MCF 10A (cell line): ENCODE results near the gene SLC29A3. TPM values are rescaled to one million over a fixed set of nuclear protein-coding genes. Genes with fewer than 3 reads are reported as not detected.

Source experiments
- BruUV-seq: library from RNA; stranded (reverse); fragments of 400-500 nt; replicated peaks from 2 replicates; lab custom pipeline; 2021; lab: Mats Ljungman, UMichigan
- CTCF ChIA-PET: fragments of 300-600 bp; sonication (Branson Sonifier 250); formaldehyde crosslinking; extraction: SDS; loops from one replicate; lab custom pipeline; 2021; ENCODE audit warnings: antibody characterized with exemption, inconsistent platforms; lab: Yijun Ruan, JAX
- POLR2A ChIA-PET: fragments of 300-600, 350-650 bp; sonication (Branson Sonifier 250); formaldehyde crosslinking; extraction: SDS; loops from one replicate; lab custom pipeline; 2020; ENCODE audit warnings: antibody characterized with exemption, inconsistent platforms; lab: Yijun Ruan, JAX
- DNase-seq: peaks from one replicate; pipeline ENCODE4 v3.0.0-alpha.2; 2018; ENCODE audit not compliant: unreplicated experiment
- H3K27ac Mint-ChIP-seq: one replicate; pipeline ENCODE4 v1.8.0; 2022; ENCODE audit warnings: mild to moderate bottlenecking, low read depth, mixed read lengths; ENCODE audit not compliant: unreplicated experiment
- H3K27me3 Mint-ChIP-seq: one replicate; pipeline ENCODE4 v1.8.0; 2022; ENCODE audit warnings: mixed read lengths; ENCODE audit not compliant: insufficient read depth, unreplicated experiment
- H3K36me3 Mint-ChIP-seq: one replicate; pipeline ENCODE4 v1.8.0; 2022; ENCODE audit warnings: mild to moderate bottlenecking, moderate library complexity, mixed read lengths; ENCODE audit not compliant: insufficient read depth, unreplicated experiment
- H3K4me1 Mint-ChIP-seq: one replicate; pipeline ENCODE4 v1.8.0; 2022; ENCODE audit warnings: mixed read lengths; ENCODE audit not compliant: insufficient read depth, unreplicated experiment
- H3K4me3 Mint-ChIP-seq: one replicate; pipeline ENCODE4 v1.8.0; 2022; ENCODE audit warnings: mild to moderate bottlenecking, moderate library complexity, mixed read lengths; ENCODE audit not compliant: unreplicated experiment
- H3K9me3 Mint-ChIP-seq: one replicate; pipeline ENCODE4 v1.8.0; 2022; ENCODE audit warnings: mixed read lengths; ENCODE audit not compliant: unreplicated experiment
- CTCF ChIP-seq: fragments of 200-600 bp; IDR thresholded peaks from one replicate; pipeline ENCODE4 v1.8.0; 2022; ENCODE audit warnings: antibody characterized with exemption, mild to moderate bottlenecking; ENCODE audit not compliant: unreplicated experiment
- intact Hi-C: fragments of 100-400 bp; cut with micrococcal nuclease; formaldehyde crosslinking; loops from 2 replicates; pipeline ENCODE4 v1.14.1; 2022
- total RNA-seq: library from RNA; stranded (reverse); gene quantifications from 2 replicates; pipeline ENCODE4 v1.2.3, GENCODE V29; 2022

SLC29A3 gene
- total RNA-seq, 1 experiment from 2014 or later = 3.6 TPM

GRCh38 chr10:71360735-71361134, 41.7 kb downstream of the SLC29A3 start:
- Mint-ChIP-seq H3K27me3 (no peaks in the 10 kb centered on the region), H3K4me1 (peaks cover 16% of the 10 kb centered on the region), H3K4me3 (no peak overlapping the region), H3K27ac (no peak overlapping the region), H3K9me3 (no peaks in the 10 kb centered on the region), H3K36me3 (peaks cover 8% of the 10 kb centered on the region)
- BruUV-seq = no TSS peak
- CTCF ChIA-PET = no interaction called here
- TF ChIP-seq CTCF = no peak
- POLR2A ChIA-PET = interaction anchor here (0.8 to 2.9 kb wide), 5 partner anchors 9 to 41 kb away, joined by 3 to 17 read pairs (median 3); no protein-coding TSS in a partner anchor
- intact Hi-C loops = no loop called here
- DNase-seq = no peak

GRCh38 chr10:71361581-71361980, 42.5 kb downstream of the SLC29A3 start:
- ChIA-PET POLR2A (interaction anchor here (0.8 to 1.0 kb wide), 2 partner anchors 10 to 15 kb away, joined by 3 to 5 read pairs; no protein-coding TSS in a partner anchor), CTCF (interaction anchor here (0.6 to 0.7 kb wide), 2 partner anchors 12 to 42 kb away, joined by 3 to 4 read pairs; no protein-coding TSS in a partner anchor)
- DNase-seq = no peak
- Mint-ChIP-seq H3K27ac (no peak overlapping the region), H3K4me1 (peaks cover 16% of the 10 kb centered on the region), H3K27me3 (no peaks in the 10 kb centered on the region), H3K4me3 (no peak overlapping the region), H3K9me3 (no peaks in the 10 kb centered on the region), H3K36me3 (peaks cover 8% of the 10 kb centered on the region)
- no peak for TF ChIP-seq CTCF
- no TSS peak for BruUV-seq
- intact Hi-C loops = no loop called here

- intact Hi-C loops = no loop called here
- H3K27ac Mint-ChIP-seq = peak overlapping the region; percentile 40
- no peak overlapping the region for H3K4me3 Mint-ChIP-seq
- ChIA-PET POLR2A (no interaction called here), CTCF (interaction anchor here (0.6 to 0.7 kb wide), 3 partner anchors 42 to 1367 kb away, joined by 3 to 4 read pairs (median 3); no protein-coding TSS in a partner anchor)
- H3K27me3 Mint-ChIP-seq = no peaks in the 10 kb centered on the region
- DNase-seq = no peak
- peaks cover 8% of the 10 kb centered on the region for H3K36me3 Mint-ChIP-seq
- H3K4me1 Mint-ChIP-seq = peaks cover 21% of the 10 kb centered on the region
- H3K9me3 Mint-ChIP-seq = no peaks in the 10 kb centered on the region
- no TSS peak for BruUV-seq
- no peak for TF ChIP-seq CTCF
Measured at GRCh38 chr10:71362141-71362540, 43.1 kb downstream of the SLC29A3 start.

- CTCF ChIA-PET = interaction anchor here (0.6 to 2.8 kb wide), 15 partner anchors 10 to 333 kb away, joined by 3 to 19 read pairs (median 4); partner anchors contain the start of gene SLC29A3
- H3K4me3 Mint-ChIP-seq = peak overlapping the region; percentile 43
Measured at GRCh38 chr10:71363936-71364335, 44.9 kb downstream of the SLC29A3 start.

More at GRCh38 chr10:71363936-71364335, 44.9 kb downstream of the SLC29A3 start:
- H3K4me1 Mint-ChIP-seq = peaks cover 21% of the 10 kb centered on the region
- H3K27me3 Mint-ChIP-seq = no peaks in the 10 kb centered on the region
- intact Hi-C loops = loop anchor here (1.0 kb wide), 2 partner anchors 15 to 45 kb away; partner anchors contain the start of gene SLC29A3
- DNase-seq = no peak
- TF ChIP-seq CTCF = no peak
- BruUV-seq = no TSS peak
- peak overlapping the region; percentile 89 for H3K27ac Mint-ChIP-seq
- POLR2A ChIA-PET = interaction anchor here (0.6 to 5.5 kb wide), 7 partner anchors 9 to 49 kb away, joined by 3 to 34 read pairs (median 15); no protein-coding TSS in a partner anchor
- H3K9me3 Mint-ChIP-seq = no peaks in the 10 kb centered on the region
- H3K36me3 Mint-ChIP-seq = peaks cover 8% of the 10 kb centered on the region
